Cardiac ventricle fibroblast (primary cell): Measurements from ENCODE around the gene MYH15. TPM values are rescaled to one million over a fixed set of nuclear protein-coding genes. Genes with fewer than 3 reads are reported as not detected.

Experiments used
- total RNA-seq: library from RNA; depleted of rRNA; stranded (reverse); fragments of >200 nt; gene quantifications from 2 replicates; pipeline ENCODE4 v1.2.3, GENCODE V29; 2015

Gene MYH15
- total RNA-seq = 0.10 TPM in 1 of 2 replicates, not detected in the other

GRCh38 chr3:108510496-108510895 is at the start of gene MYH15:
TSS of gene MYH15 (minus strand) at chr3:108510596. CDS start at chr3:108510530, 66 bp downstream.

Other genes with a start within 250 kb of the MYH15 start
- gene HHLA2, start 214.0 kb downstream of the MYH15 start, total RNA-seq = 0.12 TPM in 1 of 2 replicates, not detected in the other
- 3.3 and 4.0 TPM in 2 replicates for gene CIP2A, start 78.8 kb upstream of the MYH15 start, total RNA-seq
- 6.1 and 7.0 TPM in 2 replicates for gene DZIP3, start 79.1 kb upstream of the MYH15 start, total RNA-seq
- not detected in 2 replicates for gene RETNLB, start 246.8 kb upstream of the MYH15 start, total RNA-seq